ENCODE data around the gene WIPF2. TPM values are rescaled to one million over a fixed set of nuclear protein-coding genes. Genes with fewer than 3 reads are reported as not detected.
A peak's percentile ranks its signal among the peaks of the same experiment; 100 is the strongest.

The WIPF2 gene
- total RNA-seq, 2 donors from 2014 or later = 22.5 to 25.3 TPM

GRCh38 chr17:40243761-40244160 is 24.7 kb downstream of the WIPF2 start:
- no peaks in the 10 kb centered on the region for H3K9me3 ChIP-seq (ENCODE audit: control insufficient read depth, low read length)
- no peak overlapping the region for H3K9ac ChIP-seq (ENCODE audit: extremely low read depth, low read length, poor library complexity, severe bottlenecking)
- H3K27ac Mint-ChIP-seq = no peak overlapping the region
- H3K4me3 ChIP-seq (ENCODE audit: low read length) = no peak overlapping the region
- DNase-seq = no peak
- H3K9me3 Mint-ChIP-seq = no peaks in the 10 kb centered on the region
- no peak overlapping the region for H3K27ac ChIP-seq (ENCODE audit: low read depth, low read length)
- no peaks in the 10 kb centered on the region for H3K36me3 ChIP-seq (ENCODE audit: control insufficient read depth, insufficient read depth, low read length)
- no peaks in the 10 kb centered on the region for H3K27me3 ChIP-seq (ENCODE audit: control insufficient read depth, insufficient read depth, low read length, poor library complexity, severe bottlenecking)
- H3K4me3 Mint-ChIP-seq = no peak overlapping the region
- 96% methylated on average over 3 of the region's 3 CpGs; no CpG with 5 or more reads in 1 of the 2 experiments for WGBS, 2 experiments (ENCODE audit: insufficient coverage in 1 of 2, insufficient read length in 1 of 2)
- peaks cover 3% of the 10 kb centered on the region for H3K36me3 Mint-ChIP-seq (ENCODE audit: low read depth)
- TF ChIP-seq CTCF (conservative IDR thresholded peaks at IDR 0.05) = no peak
- peaks cover 9% of the 10 kb centered on the region for H3K4me1 Mint-ChIP-seq
- H3K4me1 ChIP-seq (ENCODE audit: control insufficient read depth, insufficient read depth, low read length) = peaks cover 2% of the 10 kb centered on the region
- no peaks in the 10 kb centered on the region for H3K27me3 Mint-ChIP-seq (ENCODE audit: insufficient read depth)

GRCh38 chr17:40244255-40244654 is 25.2 kb downstream of the WIPF2 start:
- Mint-ChIP-seq H3K4me3 (no peak overlapping the region), H3K27me3 (ENCODE audit: insufficient read depth) (no peaks in the 10 kb centered on the region), H3K36me3 (ENCODE audit: low read depth) (peaks cover 6% of the 10 kb centered on the region), H3K27ac (peak overlapping the region; percentile 25), H3K4me1 (peaks cover 9% of the 10 kb centered on the region), H3K9me3 (no peaks in the 10 kb centered on the region)
- no peaks in the 10 kb centered on the region for H3K36me3 ChIP-seq (ENCODE audit: control insufficient read depth, insufficient read depth, low read length)
- H3K9ac ChIP-seq (ENCODE audit: extremely low read depth, low read length, poor library complexity, severe bottlenecking) = no peak overlapping the region
- no peaks in the 10 kb centered on the region for H3K9me3 ChIP-seq (ENCODE audit: control insufficient read depth, low read length)
- H3K27me3 ChIP-seq (ENCODE audit: control insufficient read depth, insufficient read depth, low read length, poor library complexity, severe bottlenecking) = no peaks in the 10 kb centered on the region
- no peak for TF ChIP-seq CTCF (conservative IDR thresholded peaks at IDR 0.05)
- H3K27ac ChIP-seq (ENCODE audit: low read depth, low read length) = no peak overlapping the region
- 93 to 100% methylated on average over 1 to 4 of the region's 4 CpGs for WGBS, 2 experiments (ENCODE audit: insufficient coverage in 1 of 2, insufficient read length in 1 of 2)
- no peak overlapping the region for H3K4me3 ChIP-seq (ENCODE audit: low read length)
- H3K4me1 ChIP-seq (ENCODE audit: control insufficient read depth, insufficient read depth, low read length) = peaks cover 2% of the 10 kb centered on the region
- no peak for DNase-seq

- H3K9ac ChIP-seq (ENCODE audit: extremely low read depth, low read length, poor library complexity, severe bottlenecking) = no peak overlapping the region
- no peaks in the 10 kb centered on the region for H3K27me3 Mint-ChIP-seq (ENCODE audit: insufficient read depth)
- H3K27me3 ChIP-seq (ENCODE audit: control insufficient read depth, insufficient read depth, low read length, poor library complexity, severe bottlenecking) = no peaks in the 10 kb centered on the region
- H3K36me3 ChIP-seq (ENCODE audit: control insufficient read depth, insufficient read depth, low read length) = no peaks in the 10 kb centered on the region
- TF ChIP-seq CTCF (conservative IDR thresholded peaks at IDR 0.05) = no peak
- peaks cover 6% of the 10 kb centered on the region for H3K4me1 Mint-ChIP-seq
- no peaks in the 10 kb centered on the region for H3K9me3 Mint-ChIP-seq
- H3K4me3 ChIP-seq (ENCODE audit: low read length) = no peak overlapping the region
- H3K27ac ChIP-seq (ENCODE audit: low read depth, low read length) = no peak overlapping the region
- peaks cover 2% of the 10 kb centered on the region for H3K4me1 ChIP-seq (ENCODE audit: control insufficient read depth, insufficient read depth, low read length)
- H3K27ac Mint-ChIP-seq = no peak overlapping the region
- no peak for DNase-seq
- no peaks in the 10 kb centered on the region for H3K9me3 ChIP-seq (ENCODE audit: control insufficient read depth, low read length)
- H3K36me3 Mint-ChIP-seq (ENCODE audit: low read depth) = peaks cover 10% of the 10 kb centered on the region
- no peak overlapping the region for H3K4me3 Mint-ChIP-seq
- 96 to 97% methylated on average over 7 of the region's 7 CpGs for WGBS, 2 experiments (ENCODE audit: insufficient coverage in 1 of 2, insufficient read length in 1 of 2)
Measured at GRCh38 chr17:40247926-40248495, 28.9 kb downstream of the WIPF2 start.
